ENCODE results near the gene IGFBP5.

The IGFBP5 gene

DNA sequence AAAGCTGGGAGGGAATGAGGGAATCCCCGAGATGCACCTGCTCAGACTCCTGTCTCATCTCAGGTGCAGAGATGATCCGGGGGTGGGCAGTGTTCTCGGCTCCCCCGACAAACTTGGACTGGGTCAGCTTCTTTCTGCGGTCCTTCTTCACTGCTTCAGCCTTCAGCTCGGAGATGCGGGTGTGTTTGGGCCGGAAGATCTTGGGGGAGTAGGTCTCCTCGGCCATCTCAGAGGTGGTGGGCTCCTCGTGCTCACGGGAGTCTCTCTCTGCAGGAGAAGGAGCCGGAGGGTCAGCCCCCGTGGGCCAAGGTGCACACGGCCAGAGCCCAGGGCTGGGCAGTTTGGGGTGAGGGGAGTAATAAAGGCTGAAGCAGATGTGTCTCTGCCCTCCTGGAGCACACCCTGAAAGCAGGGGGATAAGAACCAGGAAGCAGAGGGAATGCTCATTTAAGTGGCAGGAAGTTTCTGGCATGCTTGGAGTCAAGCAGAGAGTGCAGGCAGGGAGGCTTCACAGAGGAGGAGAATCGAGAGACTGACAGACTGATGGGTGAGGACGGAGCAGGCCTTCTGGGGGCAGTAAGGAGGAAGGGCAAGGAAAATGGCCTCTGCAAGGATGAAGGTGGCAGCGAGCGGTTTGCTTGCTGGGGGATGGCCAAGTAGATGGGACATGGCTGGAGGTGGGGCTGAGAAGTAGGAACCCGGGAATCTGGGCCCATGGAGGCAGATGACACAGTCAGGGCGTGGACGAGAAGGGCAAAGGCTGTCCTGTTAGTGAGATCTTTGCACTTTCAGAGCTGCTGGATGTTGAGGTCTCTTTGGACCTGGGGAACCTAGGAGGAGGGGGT is 16.3 kb downstream of the IGFBP5 start:
- WGBS, 2 experiments = 92% methylated on average over 21 of the region's 21 CpGs
- Histone ChIP-seq H3K27ac (ENCODE audit: insufficient read depth, low read depth, low read length, poor library complexity, severe bottlenecking) (no peak overlapping the region), H3K27me3 (ENCODE audit: control insufficient read depth, insufficient read depth, low read length, poor library complexity, severe bottlenecking) (no peaks in the 10 kb centered on the region), H3K9me3 (ENCODE audit: control insufficient read depth, low read length) (no peaks in the 10 kb centered on the region), H3K36me3 (ENCODE audit: control insufficient read depth, insufficient read depth, low read length) (peaks cover 78% of the 10 kb centered on the region), H3K4me1 (ENCODE audit: control insufficient read depth, insufficient read depth, low read length) (peaks cover 7% of the 10 kb centered on the region), H3K4me3 (ENCODE audit: insufficient read depth, low read depth, low read length) (no peak overlapping the region)

- Histone ChIP-seq H3K27me3 (ENCODE audit: control insufficient read depth, insufficient read depth, low read length, poor library complexity, severe bottlenecking) (no peaks in the 10 kb centered on the region), H3K4me3 (ENCODE audit: insufficient read depth, low read depth, low read length) (no peak overlapping the region), H3K27ac (ENCODE audit: insufficient read depth, low read depth, low read length, poor library complexity, severe bottlenecking) (no peak overlapping the region), H3K9me3 (ENCODE audit: control insufficient read depth, low read length) (no peaks in the 10 kb centered on the region), H3K36me3 (ENCODE audit: control insufficient read depth, insufficient read depth, low read length) (peaks cover 73% of the 10 kb centered on the region), H3K4me1 (ENCODE audit: control insufficient read depth, insufficient read depth, low read length) (peaks cover 7% of the 10 kb centered on the region)
- WGBS, 2 experiments = 95 to 96% methylated on average over 12 of the region's 12 CpGs
Observed at GRCh38 chr2:216678098-216678465, 17.3 kb downstream of the IGFBP5 start.

GRCh38 chr2:216677439-216678097 is 17.8 kb downstream of the IGFBP5 start:
- peaks cover 70% of the 10 kb centered on the region for H3K36me3 ChIP-seq (ENCODE audit: control insufficient read depth, insufficient read depth, low read length)
- 95 to 96% methylated on average over 9 of the region's 9 CpGs for WGBS, 2 experiments

DNA sequence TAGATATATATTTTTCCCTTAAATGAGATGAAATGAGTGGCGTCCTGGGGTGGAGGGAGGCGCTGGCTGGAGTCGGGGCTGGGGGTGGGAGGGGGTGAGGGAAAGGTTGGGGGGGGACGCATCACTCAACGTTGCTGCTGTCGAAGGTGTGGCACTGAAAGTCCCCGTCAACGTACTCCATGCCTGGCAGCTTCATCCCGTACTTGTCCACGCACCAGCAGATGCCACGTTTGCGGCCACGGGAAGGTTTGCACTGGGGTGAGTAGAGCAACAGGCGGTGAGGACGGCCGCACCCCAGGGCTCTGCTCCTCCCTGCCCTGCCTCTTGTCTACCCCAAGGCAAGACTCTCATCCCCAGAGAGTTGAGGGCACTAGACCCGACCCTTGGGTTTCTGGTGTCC is 18.7 kb downstream of the IGFBP5 start:
- no peak overlapping the region for H3K4me3 ChIP-seq (ENCODE audit: insufficient read depth, low read depth, low read length)
- no peaks in the 10 kb centered on the region for H3K27me3 ChIP-seq (ENCODE audit: control insufficient read depth, insufficient read depth, low read length, poor library complexity, severe bottlenecking)
- H3K4me1 ChIP-seq (ENCODE audit: control insufficient read depth, insufficient read depth, low read length) = peaks cover 5% of the 10 kb centered on the region
- no peaks in the 10 kb centered on the region for H3K9me3 ChIP-seq (ENCODE audit: control insufficient read depth, low read length)
- no peak overlapping the region for H3K27ac ChIP-seq (ENCODE audit: insufficient read depth, low read depth, low read length, poor library complexity, severe bottlenecking)
- peaks cover 61% of the 10 kb centered on the region for H3K36me3 ChIP-seq (ENCODE audit: control insufficient read depth, insufficient read depth, low read length)
- WGBS, 2 experiments = 95 to 96% methylated on average over 17 of the region's 17 CpGs

More at GRCh38 chr2:216677439-216678097, 17.8 kb downstream of the IGFBP5 start:
- Histone ChIP-seq H3K4me3 (ENCODE audit: insufficient read depth, low read depth, low read length) (no peak overlapping the region), H3K27ac (ENCODE audit: insufficient read depth, low read depth, low read length, poor library complexity, severe bottlenecking) (no peak overlapping the region), H3K9me3 (ENCODE audit: control insufficient read depth, low read length) (no peaks in the 10 kb centered on the region), H3K27me3 (ENCODE audit: control insufficient read depth, insufficient read depth, low read length, poor library complexity, severe bottlenecking) (no peaks in the 10 kb centered on the region), H3K4me1 (ENCODE audit: control insufficient read depth, insufficient read depth, low read length) (peaks cover 7% of the 10 kb centered on the region)

GRCh38 chr2:216674376-216674775 is 21.0 kb downstream of the IGFBP5 start:
- no peaks in the 10 kb centered on the region for H3K9me3 ChIP-seq (ENCODE audit: control insufficient read depth, low read length)
- 96% methylated on average over 9 of the region's 9 CpGs for WGBS, 2 experiments
- no peaks in the 10 kb centered on the region for H3K27me3 ChIP-seq (ENCODE audit: control insufficient read depth, insufficient read depth, low read length, poor library complexity, severe bottlenecking)
- H3K4me3 ChIP-seq (ENCODE audit: insufficient read depth, low read depth, low read length) = no peak overlapping the region
- no peaks in the 10 kb centered on the region for H3K4me1 ChIP-seq (ENCODE audit: control insufficient read depth, insufficient read depth, low read length)
- H3K36me3 ChIP-seq (ENCODE audit: control insufficient read depth, insufficient read depth, low read length) = peaks cover 40% of the 10 kb centered on the region
- no peak overlapping the region for H3K27ac ChIP-seq (ENCODE audit: insufficient read depth, low read depth, low read length, poor library complexity, severe bottlenecking)

GRCh38 chr2:216673609-216674008 is 21.7 kb downstream of the IGFBP5 start:
- Histone ChIP-seq H3K27ac (ENCODE audit: insufficient read depth, low read depth, low read length, poor library complexity, severe bottlenecking) (no peak overlapping the region), H3K36me3 (ENCODE audit: control insufficient read depth, insufficient read depth, low read length) (peaks cover 32% of the 10 kb centered on the region)

DNA sequence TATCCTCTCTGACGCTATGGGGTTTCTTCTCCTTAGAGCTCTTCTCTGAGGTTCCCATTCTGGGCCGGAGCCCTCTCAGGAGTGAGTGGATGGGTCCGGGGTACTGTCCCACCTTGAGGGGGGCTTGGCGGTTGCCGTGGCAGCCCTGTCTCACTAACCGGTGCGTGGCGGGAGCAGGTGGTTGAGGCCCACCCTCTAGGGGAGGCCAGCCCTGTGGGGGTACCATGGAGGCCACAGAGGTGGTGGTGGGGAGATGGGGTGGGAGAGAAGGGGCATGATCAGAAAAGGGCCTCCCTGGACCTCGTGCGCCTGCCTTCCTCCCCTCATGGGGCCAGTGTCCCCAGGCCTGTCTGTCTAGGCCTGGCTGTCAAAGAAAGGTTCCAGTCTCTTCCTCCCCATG is 22.3 kb downstream of the IGFBP5 start:
- 93 to 95% methylated on average over 10 of the region's 10 CpGs for WGBS, 2 experiments
- Histone ChIP-seq H3K27me3 (ENCODE audit: control insufficient read depth, insufficient read depth, low read length, poor library complexity, severe bottlenecking) (no peaks in the 10 kb centered on the region), H3K36me3 (ENCODE audit: control insufficient read depth, insufficient read depth, low read length) (peaks cover 27% of the 10 kb centered on the region), H3K4me1 (ENCODE audit: control insufficient read depth, insufficient read depth, low read length) (no peaks in the 10 kb centered on the region), H3K9me3 (ENCODE audit: control insufficient read depth, low read length) (no peaks in the 10 kb centered on the region), H3K27ac (ENCODE audit: insufficient read depth, low read depth, low read length, poor library complexity, severe bottlenecking) (no peak overlapping the region), H3K4me3 (ENCODE audit: insufficient read depth, low read depth, low read length) (no peak overlapping the region)

More at GRCh38 chr2:216673609-216674008, 21.7 kb downstream of the IGFBP5 start:
- Histone ChIP-seq H3K4me1 (ENCODE audit: control insufficient read depth, insufficient read depth, low read length) (no peaks in the 10 kb centered on the region), H3K9me3 (ENCODE audit: control insufficient read depth, low read length) (no peaks in the 10 kb centered on the region), H3K27me3 (ENCODE audit: control insufficient read depth, insufficient read depth, low read length, poor library complexity, severe bottlenecking) (no peaks in the 10 kb centered on the region), H3K4me3 (ENCODE audit: insufficient read depth, low read depth, low read length) (no peak overlapping the region)
- 94 to 95% methylated on average over 9 of the region's 9 CpGs for WGBS, 2 experiments

DNA sequence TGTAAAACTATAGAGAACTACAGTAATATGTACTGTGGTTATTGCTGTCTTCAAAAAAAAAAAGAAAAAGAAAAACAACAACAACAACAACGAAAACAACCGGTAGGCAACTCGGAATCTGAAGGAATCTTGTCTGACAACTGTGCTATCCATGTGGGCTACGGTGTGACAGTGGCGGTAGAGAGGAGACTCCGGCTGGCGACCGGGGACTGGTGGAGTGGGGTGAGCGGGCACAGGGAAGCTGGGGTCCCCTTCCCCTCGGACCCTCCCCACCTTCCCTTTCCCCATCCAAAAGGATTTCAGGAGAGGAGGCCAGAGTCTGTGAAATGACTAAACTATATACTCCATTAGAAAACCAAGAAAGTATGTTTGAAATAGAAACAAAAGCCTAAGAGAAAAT is 22.9 kb downstream of the IGFBP5 start:
- whole genome bisulfite sequencing, 2 experiments = 93 to 95% methylated on average over 9 of the region's 10 CpGs

DNA sequence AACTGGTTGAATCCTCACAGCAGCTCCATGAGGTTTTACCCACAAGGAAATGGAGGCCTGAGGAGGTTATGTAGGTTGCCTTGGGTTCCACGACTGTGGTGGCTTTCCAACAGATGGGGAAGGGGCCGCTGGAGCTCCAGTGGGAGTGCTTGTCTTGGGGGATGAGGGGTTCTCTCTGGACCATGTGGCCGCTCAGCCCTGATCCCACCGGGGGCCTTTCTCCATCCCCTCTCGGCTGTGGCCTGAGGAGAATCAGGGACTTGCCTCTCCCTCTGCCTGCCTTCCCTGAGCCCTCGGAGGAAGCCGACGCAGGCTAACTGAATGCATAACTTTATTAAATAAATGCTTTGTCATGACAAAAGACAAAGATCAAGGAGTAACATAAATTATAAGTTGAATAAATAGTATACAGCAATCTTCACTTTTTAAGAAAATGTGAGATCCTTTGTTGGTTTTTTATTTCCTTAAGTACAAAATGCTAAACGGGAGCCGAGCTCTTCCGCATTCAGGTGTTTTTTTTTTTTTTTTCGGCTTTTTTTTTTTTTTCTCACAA is 23.5 kb downstream of the IGFBP5 start:
- Histone ChIP-seq H3K27ac (ENCODE audit: insufficient read depth, low read depth, low read length, poor library complexity, severe bottlenecking) (no peak overlapping the region), H3K9me3 (ENCODE audit: control insufficient read depth, low read length) (no peaks in the 10 kb centered on the region), H3K36me3 (ENCODE audit: control insufficient read depth, insufficient read depth, low read length) (peaks cover 16% of the 10 kb centered on the region), H3K4me3 (ENCODE audit: insufficient read depth, low read depth, low read length) (no peak overlapping the region), H3K4me1 (ENCODE audit: control insufficient read depth, insufficient read depth, low read length) (no peaks in the 10 kb centered on the region), H3K27me3 (ENCODE audit: control insufficient read depth, insufficient read depth, low read length, poor library complexity, severe bottlenecking) (no peaks in the 10 kb centered on the region)
- WGBS, 2 experiments = 91 to 93% methylated on average over 8 of the region's 12 CpGs

More for the DNA sequence above, 22.9 kb downstream of the IGFBP5 start:
- no peaks in the 10 kb centered on the region for H3K9me3 ChIP-seq (ENCODE audit: control insufficient read depth, low read length)
- peaks cover 21% of the 10 kb centered on the region for H3K36me3 ChIP-seq (ENCODE audit: control insufficient read depth, insufficient read depth, low read length)
- H3K4me1 ChIP-seq (ENCODE audit: control insufficient read depth, insufficient read depth, low read length) = no peaks in the 10 kb centered on the region
- H3K27me3 ChIP-seq (ENCODE audit: control insufficient read depth, insufficient read depth, low read length, poor library complexity, severe bottlenecking) = no peaks in the 10 kb centered on the region
- no peak overlapping the region for H3K4me3 ChIP-seq (ENCODE audit: insufficient read depth, low read depth, low read length)
- no peak overlapping the region for H3K27ac ChIP-seq (ENCODE audit: insufficient read depth, low read depth, low read length, poor library complexity, severe bottlenecking)

DNA sequence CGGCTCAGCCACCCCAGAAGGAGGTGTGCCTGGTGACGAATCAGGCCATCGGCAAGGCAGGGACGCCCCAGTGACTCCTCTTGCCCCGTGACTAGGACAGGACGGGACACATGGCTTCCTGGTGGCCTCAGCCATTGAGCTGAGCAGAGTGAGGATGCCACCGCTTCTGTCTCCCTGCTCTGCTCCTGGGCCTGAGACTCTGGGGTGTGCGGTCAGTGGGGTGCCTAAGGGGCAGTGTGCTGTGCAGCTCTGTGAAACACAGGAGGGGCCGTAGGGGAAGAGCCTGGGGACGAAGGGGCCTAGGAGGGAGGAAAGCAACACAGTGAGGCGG is 24.3 kb downstream of the IGFBP5 start:
- no peak overlapping the region for H3K27ac ChIP-seq (ENCODE audit: insufficient read depth, low read depth, low read length, poor library complexity, severe bottlenecking)
- H3K36me3 ChIP-seq (ENCODE audit: control insufficient read depth, insufficient read depth, low read length) = peaks cover 12% of the 10 kb centered on the region
- no peaks in the 10 kb centered on the region for H3K9me3 ChIP-seq (ENCODE audit: control insufficient read depth, low read length)
- 94% methylated on average over 11 of the region's 11 CpGs for WGBS, 2 experiments
- H3K4me3 ChIP-seq (ENCODE audit: insufficient read depth, low read depth, low read length) = no peak overlapping the region
- no peaks in the 10 kb centered on the region for H3K27me3 ChIP-seq (ENCODE audit: control insufficient read depth, insufficient read depth, low read length, poor library complexity, severe bottlenecking)
- peaks cover 4% of the 10 kb centered on the region for H3K4me1 ChIP-seq (ENCODE audit: control insufficient read depth, insufficient read depth, low read length)
